GM19395 (cell line): ENCODE results near the gene PEX14.

Experiments
- ATAC-seq: cut with Tn5 transposase; IDR thresholded peaks from one replicate; pipeline ENCODE4 v1.9.1; 2021; ENCODE audit warnings: mild to moderate bottlenecking, moderate library complexity; ENCODE audit not compliant: unreplicated experiment

The PEX14 gene

DNA sequence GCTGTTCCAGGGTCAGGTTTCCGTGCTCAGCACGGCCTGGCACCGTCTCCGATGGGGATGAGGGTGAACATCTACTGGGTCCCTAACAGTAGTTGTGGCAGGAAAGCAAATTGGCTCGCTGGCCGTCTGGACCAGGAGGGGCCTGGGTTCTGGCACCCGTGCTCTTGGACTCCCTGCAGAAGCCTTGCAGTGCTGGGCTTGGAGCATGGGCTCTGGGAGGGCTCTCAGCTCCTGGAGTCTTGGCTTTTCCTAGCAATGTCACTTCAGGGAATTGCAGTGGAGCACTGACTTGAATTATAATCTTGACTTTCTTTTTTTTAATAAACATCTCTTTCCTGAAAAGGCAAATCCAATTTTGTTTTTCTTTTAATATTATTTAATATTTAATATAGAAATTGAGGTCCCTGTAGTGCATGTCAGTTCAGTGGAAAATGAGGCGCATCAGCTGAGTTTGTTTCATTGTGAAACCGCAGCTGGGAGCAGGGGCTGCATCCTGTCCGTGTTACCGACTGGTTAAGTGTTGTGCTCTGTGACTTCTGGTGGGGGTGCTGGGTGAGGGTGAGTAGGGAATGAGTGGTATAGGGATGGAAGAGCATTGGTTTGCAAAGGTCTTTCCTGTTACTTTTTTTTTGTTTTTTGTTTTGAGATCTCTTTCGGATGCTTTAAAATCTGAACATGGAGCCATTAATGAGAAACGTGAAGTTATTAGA, 64.1 kb downstream of the PEX14 start:
- no peak for ATAC-seq

DNA sequence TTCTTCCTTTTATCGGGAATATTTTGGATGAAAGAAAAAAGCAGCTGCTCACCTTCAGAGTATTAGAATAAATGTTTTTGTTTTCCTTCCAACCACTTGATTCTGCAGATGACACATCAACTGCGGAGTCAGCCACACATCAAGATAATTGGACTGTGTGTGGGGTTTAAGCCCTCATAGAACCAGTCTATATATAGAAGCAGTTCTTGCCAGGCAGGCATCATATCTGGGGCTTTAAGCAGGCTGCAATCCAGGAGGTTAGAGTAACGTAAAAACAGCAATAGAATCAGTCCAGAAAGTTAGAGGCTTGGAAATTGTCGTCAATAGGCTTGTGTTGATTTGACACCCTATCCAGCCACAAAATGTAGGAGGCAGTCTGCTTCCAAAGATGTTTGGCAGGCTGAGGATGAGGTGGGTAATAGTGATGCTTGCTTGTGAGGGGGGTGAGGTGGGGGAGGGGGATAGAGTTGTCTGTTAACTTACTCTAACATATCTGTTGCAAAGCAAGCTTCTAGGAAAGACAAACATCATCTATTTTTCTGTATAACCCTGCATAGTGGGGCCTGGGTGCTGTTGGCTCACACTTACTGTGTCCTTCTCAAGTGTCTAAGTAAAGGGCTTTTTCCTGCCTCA, 64.8 kb downstream of the PEX14 start:
- no peak for ATAC-seq

DNA sequence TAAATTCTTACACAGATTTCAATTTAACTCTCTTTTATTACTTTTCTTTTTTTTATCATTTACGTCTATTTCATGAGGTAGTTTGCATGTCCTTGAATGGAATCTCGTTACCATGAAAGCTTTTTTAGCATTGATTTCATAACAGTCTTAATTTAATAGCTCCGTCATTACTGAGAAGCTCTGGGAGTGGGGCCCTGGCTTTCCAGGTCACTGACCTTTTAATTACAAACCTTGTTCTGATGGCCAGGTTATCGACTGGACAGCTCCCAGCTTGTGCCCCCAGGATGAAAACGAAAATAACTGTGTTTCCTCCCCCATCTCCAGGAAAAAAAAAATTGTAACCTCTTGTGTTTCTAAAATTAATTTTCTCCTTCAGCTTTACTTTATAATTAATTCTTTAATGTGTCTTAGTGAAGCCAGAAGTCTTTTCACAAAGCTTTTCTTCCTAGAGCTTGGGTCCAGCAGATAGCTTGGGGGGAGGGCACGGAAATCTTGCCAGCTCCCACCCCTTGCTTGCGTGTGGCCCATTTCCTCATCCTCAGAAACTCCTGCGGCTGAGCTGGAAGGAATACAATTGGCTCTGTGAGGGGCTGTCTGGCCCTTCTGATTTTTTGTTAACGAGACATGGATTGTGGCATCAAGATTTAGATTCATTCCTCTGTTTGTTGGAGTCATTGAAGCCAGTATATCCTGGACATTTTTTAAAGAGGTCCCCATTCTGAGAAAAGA, 65.7 kb downstream of the PEX14 start:
- no peak for ATAC-seq

DNA sequence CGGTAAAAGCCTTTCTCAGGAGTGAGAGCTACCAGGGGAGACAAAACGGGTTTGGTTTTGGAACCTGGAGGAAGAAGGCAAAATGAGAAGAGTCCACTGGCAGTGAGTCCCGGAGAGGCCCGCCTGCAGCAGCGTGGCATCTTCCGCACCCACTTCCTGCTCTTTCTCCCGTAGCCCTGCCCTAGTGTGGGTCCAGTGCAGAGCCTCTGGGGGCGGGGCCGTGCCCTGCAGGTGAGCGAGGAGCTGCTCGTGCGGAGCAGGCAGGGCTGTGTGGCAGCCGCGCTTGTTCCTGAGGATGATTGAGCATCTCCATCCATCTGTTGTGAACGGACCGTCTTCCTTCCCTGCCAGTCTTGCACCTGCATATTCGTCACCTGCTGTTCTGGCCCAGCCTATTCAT, 66.5 kb downstream of the PEX14 start:
- ATAC-seq: no peak

DNA sequence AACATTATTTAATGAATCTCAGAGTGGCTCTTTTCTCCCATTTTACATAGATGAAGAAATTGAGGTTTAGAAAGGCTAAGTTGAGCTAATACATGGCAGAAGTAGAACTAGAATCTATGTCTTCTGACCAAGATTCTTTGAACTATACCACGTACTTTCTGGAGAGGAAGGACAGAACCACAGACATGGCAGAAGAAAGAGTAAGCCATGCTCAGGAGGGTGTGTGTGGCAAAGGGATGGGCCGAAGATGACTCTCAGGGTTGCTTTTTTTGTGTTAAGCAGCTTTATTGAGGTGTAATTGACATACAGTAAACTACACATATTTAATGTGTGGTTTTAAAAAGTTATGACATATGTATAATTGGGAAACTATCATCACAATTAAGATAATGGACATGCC, 69.5 kb downstream of the PEX14 start:
- ATAC-seq: no peak

DNA sequence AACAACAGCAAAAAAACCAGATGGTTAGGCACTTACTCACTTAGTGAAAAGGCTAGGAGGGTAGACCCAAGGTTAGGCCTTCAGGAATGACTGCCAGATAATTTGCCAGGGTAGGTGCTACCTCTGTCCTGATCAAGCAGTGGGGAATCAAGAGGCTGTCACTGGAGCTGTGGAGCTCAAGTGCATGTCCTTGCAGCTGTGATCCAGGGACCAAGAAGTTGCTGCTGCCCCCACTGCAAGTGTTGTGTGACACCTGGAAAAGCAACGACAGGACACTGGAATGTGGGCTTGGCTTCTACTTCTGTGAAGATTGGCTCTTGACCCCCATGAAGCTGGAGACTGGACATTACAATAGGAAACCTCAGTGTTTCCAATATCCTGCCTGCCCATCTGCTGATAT, 72.1 kb downstream of the PEX14 start:
- ATAC-seq: no peak

DNA sequence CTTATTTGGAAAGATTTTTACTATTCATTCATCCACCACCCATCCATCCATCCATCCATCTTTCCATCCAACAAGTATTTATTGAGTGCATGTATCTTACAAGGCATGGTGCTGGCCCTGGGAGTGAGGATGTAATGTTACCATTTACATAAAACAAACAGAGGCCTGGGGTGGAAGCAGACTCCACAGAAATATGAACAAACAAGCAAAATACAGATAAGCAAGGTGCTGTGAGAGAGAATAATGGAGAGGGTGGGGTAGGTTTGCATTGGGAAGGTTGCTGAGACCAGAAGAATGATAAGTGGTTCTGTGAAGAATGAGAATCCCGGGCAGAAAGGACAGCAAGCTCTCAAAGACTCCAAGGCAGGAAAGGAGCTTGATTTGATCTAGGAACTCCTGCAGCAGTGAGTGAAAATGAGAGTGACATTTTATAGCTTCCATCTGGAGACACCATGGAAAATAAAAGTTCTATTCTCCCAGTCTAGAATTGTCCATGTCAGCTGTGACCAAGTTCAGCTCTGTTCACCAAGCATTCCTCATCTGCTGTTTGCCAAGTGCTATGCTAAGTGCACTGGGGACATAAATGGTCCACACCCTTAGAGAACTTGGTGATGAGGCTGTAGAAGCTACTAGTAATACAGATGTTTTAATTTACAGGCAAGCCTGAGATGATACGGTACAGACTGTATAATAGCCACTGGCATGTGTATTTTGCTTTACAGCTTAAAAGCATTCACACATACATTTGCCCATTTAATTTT, 75.3 kb downstream of the PEX14 start:
- no peak for ATAC-seq

DNA sequence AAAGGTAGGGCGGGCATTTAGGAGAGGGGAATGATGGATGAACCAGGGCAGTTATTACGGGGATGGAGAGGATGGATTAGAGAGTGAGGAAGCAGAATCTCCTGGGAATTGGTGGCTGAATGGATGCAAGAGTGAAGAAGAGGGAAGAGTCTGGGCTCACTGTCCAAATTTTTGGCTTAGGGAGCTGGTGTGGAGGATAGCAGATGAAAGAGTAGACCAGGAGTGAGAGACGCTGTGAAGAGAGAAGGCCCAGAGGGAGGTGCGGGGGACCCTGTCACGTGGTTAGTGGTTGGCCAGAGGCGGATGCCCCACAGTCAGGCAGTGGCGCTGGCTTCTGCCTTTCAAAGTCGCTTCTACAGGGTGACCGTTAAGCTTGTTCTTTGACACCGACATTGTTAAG, 78.4 kb downstream of the PEX14 start:
- ATAC-seq: no peak

DNA sequence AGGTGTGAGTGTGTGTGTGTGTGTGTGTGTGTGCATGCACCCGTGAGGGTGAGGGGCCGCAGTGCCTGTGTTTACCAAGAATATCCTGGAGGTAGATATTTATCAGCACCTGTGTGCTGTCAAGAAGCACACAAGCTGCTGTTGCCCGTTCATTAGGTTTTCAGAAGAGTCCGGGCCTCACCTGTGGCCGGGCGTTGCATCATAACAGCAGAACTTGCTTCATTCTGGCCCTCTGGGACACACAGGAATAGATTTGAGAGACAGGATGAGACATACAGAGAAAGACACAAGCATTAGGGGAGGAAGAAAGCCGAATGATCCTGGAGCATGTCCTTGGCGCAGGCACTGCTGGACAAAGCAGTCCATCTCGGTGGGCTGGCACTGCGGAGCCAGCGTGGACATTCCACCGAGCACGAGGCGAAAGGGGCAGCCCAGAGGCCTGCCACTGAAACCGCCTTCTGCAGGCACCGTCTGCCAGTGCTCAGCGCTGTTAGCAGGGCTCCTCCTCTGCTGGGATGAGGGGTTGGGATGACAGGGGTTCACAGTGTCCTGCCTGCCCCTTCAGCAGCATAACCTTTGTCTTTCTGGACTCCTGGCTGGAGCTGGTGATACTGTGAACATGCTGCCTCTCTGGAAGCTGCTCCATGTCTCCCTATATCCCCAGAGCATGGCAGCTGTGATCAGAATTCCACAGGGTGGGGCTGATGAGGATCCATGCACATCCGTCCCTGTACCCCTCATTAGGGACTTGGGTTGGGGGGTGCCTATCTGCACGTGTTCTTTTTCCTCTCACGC, 81.1 kb downstream of the PEX14 start:
- ATAC-seq: no peak

DNA sequence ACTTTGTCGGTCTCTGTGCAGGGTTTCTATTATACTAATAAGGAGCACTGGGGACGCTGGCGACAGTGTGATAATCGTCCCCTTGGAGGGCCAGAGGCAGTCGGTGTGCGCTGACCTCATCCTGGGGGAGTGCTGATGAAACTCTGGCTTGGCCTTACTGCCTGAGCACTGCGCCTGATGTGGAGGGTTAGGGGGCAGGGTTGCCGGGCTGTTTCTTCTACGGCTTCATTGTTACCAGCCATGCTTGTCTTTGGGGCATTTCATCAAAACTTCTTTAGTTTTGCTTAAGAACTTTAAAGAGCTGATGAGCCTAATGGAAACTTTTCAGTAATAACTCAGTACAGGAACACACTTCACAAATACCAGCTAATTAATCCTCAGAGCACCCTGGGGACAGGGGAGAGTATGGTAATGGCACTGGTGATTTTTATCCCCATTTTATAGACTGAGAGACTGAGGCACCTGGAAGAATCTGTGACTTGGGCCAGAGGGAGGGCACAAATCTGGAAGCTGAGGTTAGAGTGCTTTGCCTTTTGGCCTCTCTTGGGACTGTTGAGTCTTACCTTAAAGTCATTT, 81.8 kb downstream of the PEX14 start:
- no peak for ATAC-seq

DNA sequence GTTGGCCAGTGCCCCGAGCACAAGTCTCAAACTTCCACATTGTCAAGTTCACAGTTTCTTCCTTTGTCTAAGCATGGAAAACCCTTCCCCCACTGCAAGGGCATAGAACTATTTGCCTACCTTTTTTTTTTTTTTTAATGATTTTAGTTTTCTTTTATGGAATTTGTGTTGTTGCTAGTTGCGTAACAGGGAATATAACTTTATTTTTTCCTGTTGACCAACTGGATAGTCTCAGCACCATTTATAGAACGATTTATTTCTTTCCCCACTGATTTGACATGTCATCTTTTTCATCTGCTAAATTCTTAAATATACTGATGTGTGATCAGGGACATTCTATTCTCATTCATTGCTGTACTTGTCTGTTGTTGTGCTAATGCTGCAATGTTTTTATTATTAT, 83.0 kb downstream of the PEX14 start:
- ATAC-seq: no peak

DNA sequence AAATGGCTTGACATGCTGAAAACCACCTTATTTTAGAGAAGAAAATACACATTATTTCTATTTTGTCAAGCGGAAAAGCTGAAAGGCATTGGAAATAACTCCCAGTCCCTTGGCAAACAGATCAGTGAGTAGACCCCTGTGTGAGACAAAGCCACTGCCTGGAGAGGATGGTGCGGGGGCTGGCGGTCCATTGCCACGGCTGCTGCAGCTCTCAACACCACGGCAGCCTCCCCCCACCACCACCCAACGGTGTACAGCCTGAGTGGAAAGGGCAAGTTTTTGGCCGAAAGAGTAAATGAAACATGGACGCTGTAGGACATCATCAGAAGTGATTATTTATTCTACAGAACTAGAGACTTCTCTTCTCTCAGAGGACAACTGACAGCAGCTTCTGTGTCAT, 84.6 kb downstream of the PEX14 start:
- no peak for ATAC-seq

DNA sequence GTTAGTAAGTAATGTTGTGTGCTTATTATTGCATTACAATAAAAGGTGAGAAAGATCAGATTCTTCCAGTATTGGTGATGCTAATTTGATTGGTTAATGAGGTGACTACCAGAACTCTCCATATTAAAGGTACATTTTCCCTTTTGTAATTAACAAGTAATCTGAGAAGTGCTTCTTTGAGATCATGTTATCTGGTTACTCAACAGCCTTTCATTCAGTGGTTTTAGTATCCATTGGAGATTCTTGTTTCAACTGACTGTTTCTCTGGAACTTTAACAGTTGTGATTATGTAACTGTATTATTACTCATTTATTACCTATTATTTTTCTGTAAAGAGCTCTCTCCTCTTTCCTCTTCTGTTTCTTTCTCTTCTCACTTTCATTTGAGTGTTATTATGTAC, 86.7 kb downstream of the PEX14 start:
- no peak for ATAC-seq

DNA sequence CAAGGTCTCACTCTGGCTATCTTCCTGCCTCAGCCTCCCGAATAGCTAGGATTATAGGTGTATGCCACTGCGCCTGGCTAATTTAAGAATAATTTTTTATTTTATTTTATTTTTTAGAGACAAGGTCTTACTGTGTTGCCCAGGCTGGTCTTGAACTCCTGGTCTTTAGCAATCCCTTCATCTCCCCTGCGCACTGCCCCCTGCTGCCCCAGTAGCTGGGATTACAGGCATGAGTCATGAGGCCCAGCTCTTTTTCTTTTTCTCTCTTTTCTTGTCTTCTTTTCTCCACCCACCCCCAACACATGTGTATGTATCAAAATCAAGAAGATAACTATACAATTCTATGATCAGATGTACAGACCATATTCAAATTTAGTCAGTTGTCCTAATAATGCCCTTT, 87.2 kb downstream of the PEX14 start:
- ATAC-seq: no peak

DNA sequence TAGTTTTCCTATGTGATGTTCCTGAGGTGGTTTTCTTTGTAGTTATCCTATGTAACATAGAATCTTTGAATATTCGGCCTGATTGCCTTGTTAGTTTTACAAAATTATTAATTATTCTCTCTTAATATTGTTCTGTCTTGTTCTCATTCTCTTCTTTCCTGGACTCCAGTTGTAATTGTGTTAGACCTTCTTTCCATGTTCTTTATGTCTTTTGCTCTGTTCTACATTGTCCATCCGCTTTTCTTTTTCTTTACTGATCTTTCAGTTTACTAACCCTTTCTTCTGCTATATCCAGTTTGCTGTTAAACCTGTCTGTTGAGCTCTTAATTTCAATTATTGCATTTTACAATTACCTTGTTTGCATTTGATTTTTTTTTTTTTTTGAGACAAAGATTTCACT, 89.3 kb downstream of the PEX14 start:
- no peak for ATAC-seq

DNA sequence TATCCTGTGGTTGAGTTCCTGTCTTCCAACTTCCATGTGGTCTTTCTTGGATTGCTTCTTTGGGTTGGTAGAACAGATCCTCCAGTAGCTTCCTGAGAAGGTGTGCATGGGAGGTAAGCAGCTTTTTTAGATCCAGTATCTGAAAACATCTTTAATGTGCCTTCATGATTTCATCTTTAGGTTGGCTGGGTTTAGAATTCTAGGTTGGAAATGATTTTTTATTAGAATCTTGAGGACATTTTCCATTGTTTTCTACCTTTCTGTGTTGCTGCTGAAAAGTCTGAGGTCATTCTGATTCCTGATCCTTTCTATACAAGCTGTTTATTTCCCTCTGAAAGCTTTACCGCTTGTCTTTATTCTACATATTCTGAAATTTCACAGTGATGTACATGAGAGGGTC, 94.8 kb downstream of the PEX14 start:
- ATAC-seq: no peak

DNA sequence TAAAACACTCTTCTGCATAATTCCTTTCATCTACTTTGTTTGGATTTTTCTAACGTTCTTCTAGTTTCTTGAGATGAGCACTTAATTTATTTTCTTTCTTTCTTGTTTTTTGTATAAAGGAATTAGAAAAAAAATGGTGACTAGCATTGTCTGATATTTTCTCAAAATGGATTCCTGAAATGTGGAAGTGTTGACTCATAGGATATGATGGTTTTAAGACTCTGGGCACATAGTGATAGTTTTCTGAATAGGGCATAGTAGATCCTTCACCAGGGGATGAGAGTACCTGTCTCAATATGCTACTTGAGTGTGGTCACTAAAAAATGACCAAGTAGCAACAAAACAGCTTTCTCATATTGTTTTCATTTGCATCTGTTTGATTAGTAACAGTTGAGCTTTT, 100.9 kb downstream of the PEX14 start:
- no peak for ATAC-seq

DNA sequence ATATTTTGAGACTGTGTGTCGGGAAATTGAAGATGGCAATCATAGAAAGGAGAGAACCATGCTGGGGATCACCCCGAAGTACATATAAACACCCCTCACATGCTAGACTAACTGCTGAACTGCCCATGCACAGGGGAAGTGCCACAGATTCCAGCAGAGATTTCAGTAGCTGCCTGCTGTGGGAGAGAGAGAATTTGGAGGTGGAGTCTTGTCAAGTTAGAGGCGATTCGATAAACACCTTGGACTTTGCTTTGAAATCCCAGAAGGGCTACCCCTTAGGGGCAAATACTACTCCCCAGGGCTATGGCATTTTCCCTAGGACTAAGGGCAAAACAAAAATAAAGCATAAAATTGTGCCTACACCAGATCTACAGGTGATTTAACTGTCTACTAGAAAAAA, 103.3 kb downstream of the PEX14 start:
- no peak for ATAC-seq

DNA sequence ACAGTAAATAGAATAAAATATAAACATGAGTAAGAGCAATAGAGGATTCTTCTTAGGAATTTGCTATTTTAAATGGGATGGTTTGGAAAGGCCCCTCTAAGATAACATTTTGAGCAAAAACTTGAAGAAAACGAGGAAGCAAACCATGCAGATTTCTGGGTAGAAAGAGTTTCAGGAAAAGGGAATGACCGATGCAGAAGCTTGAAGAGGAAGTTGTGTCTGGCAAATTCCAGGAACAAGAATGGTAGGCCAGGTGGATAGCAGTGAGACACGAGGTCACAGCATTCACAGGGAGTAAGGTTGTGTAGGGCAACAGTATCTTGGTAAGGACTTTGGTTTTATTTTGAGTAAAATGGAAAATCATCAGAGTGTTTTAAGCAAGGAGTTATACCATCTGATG, 108.9 kb downstream of the PEX14 start:
- ATAC-seq: no peak

DNA sequence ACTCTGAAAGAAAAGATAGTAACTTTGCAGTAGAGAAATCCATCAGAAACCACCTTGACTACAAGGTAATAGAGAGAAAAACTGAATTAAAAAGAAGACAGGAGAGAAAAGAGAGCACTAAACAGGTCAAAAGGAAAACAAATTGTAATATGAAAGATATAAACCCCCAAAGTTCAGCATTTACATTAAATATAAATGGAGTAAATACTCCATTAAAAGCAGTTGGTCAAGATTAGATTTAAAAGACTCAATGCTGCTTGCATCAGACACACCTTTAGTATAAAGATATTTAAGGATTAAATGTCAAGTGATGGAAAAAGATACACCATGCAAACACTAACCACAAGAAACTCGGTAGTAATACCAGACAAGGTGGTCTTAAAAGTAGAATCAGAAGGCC, 110.5 kb downstream of the PEX14 start:
- ATAC-seq: no peak
